IMR-90 (cell line): ENCODE measurements around the gene ACOXL. TPM values are rescaled to one million over a fixed set of nuclear protein-coding genes. Genes with fewer than 3 reads are reported as not detected.

ENCODE experiments used
- ATAC-seq: fragments of 200-7000 bp; cut with Tn5 transposase; 2 replicates; pipeline ENCODE4 v1.9.1; 2020; ENCODE audit warnings: low read depth, mild to moderate bottlenecking, moderate library complexity
- BruUV-seq: library from RNA; stranded (reverse); fragments of 400-500 nt; replicated peaks from 2 replicates; lab custom pipeline; 2021; lab: Mats Ljungman, UMichigan
- CTCF ChIA-PET: fragments of 300-600 bp; formaldehyde crosslinking; extraction: SDS; loops from one replicate; lab custom pipeline; 2021; ENCODE audit warnings: antibody characterized with exemption; lab: Yijun Ruan, JAX
- POLR2A ChIA-PET: fragments of 300-600 bp; sonication (Branson Sonifier 250); formaldehyde crosslinking; loops from one replicate; lab custom pipeline; 2022; ENCODE audit warnings: antibody characterized with exemption; ENCODE audit not compliant: unreplicated experiment; lab: Charles Lee
- DNase-seq: peaks from one replicate; pipeline ENCODE4 v3.0.0; 2013
- H2AFZ ChIP-seq: replicated peaks from 2 replicates; pipeline ENCODE3; 2013; ENCODE audit warnings: low read length, mild to moderate bottlenecking; ENCODE audit not compliant: poor library complexity
- H2AK5ac ChIP-seq: 2 replicates; pipeline ENCODE4 v1.6.1; 2013; ENCODE audit warnings: low read depth, low read length, inconsistent platforms
- H2AK9ac ChIP-seq: replicated peaks from 2 replicates; pipeline ENCODE3; 2013; ENCODE audit warnings: mild to moderate bottlenecking, low read depth, low read length, moderate library complexity; ENCODE audit not compliant: poor library complexity
- H2BK120ac ChIP-seq: 2 replicates; pipeline ENCODE4 v1.6.1; 2013; ENCODE audit warnings: low read depth, low read length, inconsistent platforms
- H2BK15ac ChIP-seq: 3 replicates; pipeline ENCODE4 v1.6.1; 2013; ENCODE audit warnings: low read depth, low read length, inconsistent platforms
- H2BK20ac ChIP-seq: 2 replicates; pipeline ENCODE4 v1.6.1; 2013; ENCODE audit warnings: low read depth, mild to moderate bottlenecking, inconsistent platforms, low read length, moderate library complexity
- H2BK5ac ChIP-seq: 2 replicates; pipeline ENCODE4 v1.6.1; 2013; ENCODE audit warnings: mild to moderate bottlenecking, low read depth, low read length, inconsistent platforms; ENCODE audit not compliant: poor library complexity, severe bottlenecking
- H3K14ac ChIP-seq: replicated peaks from 2 replicates; pipeline ENCODE4 v1.6.1; 2013; ENCODE audit warnings: low read depth, low read length, inconsistent platforms
- H3K18ac ChIP-seq: 2 replicates; pipeline ENCODE4 v1.6.1; 2013; ENCODE audit warnings: low read depth, low read length, control low read depth
- H3K23ac ChIP-seq: 2 replicates; pipeline ENCODE4 v1.6.1; 2013; ENCODE audit warnings: low read depth, low read length, inconsistent platforms
- H3K27ac ChIP-seq: 2 replicates; pipeline ENCODE4 v1.5.1; 2013; ENCODE audit warnings: mild to moderate bottlenecking, control low read depth, low read length; ENCODE audit not compliant: insufficient read depth
- H3K27me3 ChIP-seq: 2 replicates; pipeline ENCODE4 v1.6.1; 2013; ENCODE audit warnings: low read length; ENCODE audit not compliant: control insufficient read depth, insufficient read depth
- H3K36me3 ChIP-seq: 2 replicates; pipeline ENCODE4 v1.6.1; 2013; ENCODE audit warnings: low read length, mixed read lengths; ENCODE audit not compliant: control insufficient read depth, insufficient read depth
- H3K4ac ChIP-seq: 2 replicates; pipeline ENCODE4 v1.6.1; 2013; ENCODE audit warnings: low read depth, low read length, inconsistent platforms
- H3K4me1 ChIP-seq: 2 replicates; pipeline ENCODE4 v1.6.1; 2013; ENCODE audit warnings: low read length, mixed read lengths; ENCODE audit not compliant: control insufficient read depth, insufficient read depth
- H3K4me2 ChIP-seq: 2 replicates; pipeline ENCODE4 v1.6.1; 2013; ENCODE audit warnings: low read depth, mild to moderate bottlenecking, control low read depth, low read length, moderate library complexity
- H3K4me3 ChIP-seq: 2 replicates; pipeline ENCODE4 v1.5.1; 2013; ENCODE audit warnings: low read depth, mild to moderate bottlenecking, control low read depth, low read length, moderate library complexity; ENCODE audit not compliant: insufficient read depth
- H3K56ac ChIP-seq: 2 replicates; pipeline ENCODE4 v1.6.1; 2013; ENCODE audit warnings: low read length, inconsistent platforms; ENCODE audit not compliant: insufficient read depth; ENCODE audit errors: extremely low read depth
- H3K79me1 ChIP-seq, 2 experiments: 2 replicates each; pipeline ENCODE4 v1.6.1; 2013; ENCODE audit warnings: low read length in 2 of 2, inconsistent platforms in 1 of 2, low read depth in 1 of 2
- H3K9ac ChIP-seq: 2 replicates; pipeline ENCODE4 v1.6.1; 2013; ENCODE audit warnings: low read depth, low read length, control low read depth
- H3K9me1 ChIP-seq: 2 replicates; pipeline ENCODE4 v1.6.1; 2013; ENCODE audit warnings: low read length, inconsistent platforms; ENCODE audit not compliant: insufficient read depth
- H3K9me3 ChIP-seq: 2 replicates; pipeline ENCODE4 v1.6.1; 2013; ENCODE audit warnings: low read length; ENCODE audit not compliant: control insufficient read depth, insufficient read depth
- H4K20me1 ChIP-seq: 2 replicates; pipeline ENCODE4 v1.6.1; 2013; ENCODE audit warnings: low read length, inconsistent platforms; ENCODE audit not compliant: insufficient read depth
- H4K5ac ChIP-seq: 2 replicates; pipeline ENCODE4 v1.6.1; 2013; ENCODE audit warnings: mild to moderate bottlenecking, low read depth, low read length, control low read depth
- H4K8ac ChIP-seq, 2 experiments: 2 replicates each; pipeline ENCODE4 v1.6.1; 2013; ENCODE audit warnings: low read depth in 2 of 2, low read length in 2 of 2, control low read depth in 1 of 2, inconsistent platforms in 1 of 2
- H4K91ac ChIP-seq: 2 replicates; pipeline ENCODE4 v1.6.1; 2013; ENCODE audit warnings: low read depth, low read length, inconsistent platforms; ENCODE audit not compliant: insufficient read depth
- BHLHE40 ChIP-seq: fragments of 150-350 bp; IDR thresholded peaks from 2 replicates; pipeline ENCODE4 v1.6.1; 2016; ENCODE audit warnings: mild to moderate bottlenecking, low read depth, low read length
- USF2 ChIP-seq: fragments of 150-350 bp; IDR thresholded peaks from 2 replicates; pipeline ENCODE4 v1.6.1; 2017; ENCODE audit warnings: mild to moderate bottlenecking, antibody characterized with exemption, low read length, low read depth
- WGBS, 2 experiments: methylation state at CpG; one replicate each; pipeline versions ENCODE4 v1.1.5 to v1.1.7; 2013; ENCODE audit warnings: missing lambda C conversion rate in 2 of 2; ENCODE audit not compliant: insufficient read length in 1 of 2; ENCODE audit errors: extremely low coverage in 2 of 2; 5-methylcytosine and 5-hydroxymethylcytosine counted together
- dilution Hi-C: fragments of 300-500 bp; cut with HindIII; formaldehyde crosslinking; loops from one replicate; pipeline ENCODE4 v1.14.3; 2018; ENCODE audit warnings: low sequenced_read_pairs; ENCODE audit not compliant: unreplicated experiment
- in situ Hi-C: fragments of 300-500 bp; cut with MboI; formaldehyde crosslinking; loops from 3 replicates; pipeline ENCODE4 v1.14.3; 2019; ENCODE audit warnings: low sequenced_read_pairs, inconsistent platforms, mixed read lengths
- intact Hi-C: fragments of 100-400 bp; cut with micrococcal nuclease; formaldehyde crosslinking; loops from 2 replicates; pipeline ENCODE4 v1.10.0; 2022
- polyA plus RNA-seq, 3 experiments: library from polyadenylated mRNA; depleted of rRNA; stranded (reverse); fragments of >200 nt; gene quantifications; 2 replicates each; pipeline ENCODE4 v1.2.3, GENCODE V29; 2012; ENCODE audit warnings: low replicate concordance in 1 of 3
- total RNA-seq: library from RNA; depleted of rRNA; stranded (reverse); fragments of >200 nt; gene quantifications from 2 replicates; pipeline ENCODE4 v1.2.3, GENCODE V29; 2012

ACOXL gene
- total and polyA plus RNA-seq, 2 of the 4 experiments (the other 2 are of a cell fraction) = not detected

- dilution Hi-C loops = no loop called here
- Histone ChIP-seq H2BK20ac (no peak overlapping the region), H3K4me2 (no peak overlapping the region), H3K4me3 (no peak overlapping the region), H3K27ac (no peak overlapping the region), H3K27me3 (peaks cover 17% of the 10 kb centered on the region), H4K20me1 (no peaks in the 10 kb centered on the region), H2BK120ac (no peak overlapping the region), H3K4me1 (no peaks in the 10 kb centered on the region), H2AK9ac (no peak overlapping the region), H2BK15ac (no peak overlapping the region), H3K9me3 (no peaks in the 10 kb centered on the region), H2BK5ac (no peak overlapping the region), H4K91ac (no peak overlapping the region), H3K9me1 (no peaks in the 10 kb centered on the region), H2AFZ (no peak overlapping the region), H2AK5ac (no peak overlapping the region), H3K18ac (no peak overlapping the region), H3K23ac (no peak overlapping the region), H3K36me3 (no peaks in the 10 kb centered on the region), H3K9ac (no peak overlapping the region), H3K4ac (no peak overlapping the region), H3K79me1 (no peaks in the 10 kb centered on the region), H3K14ac (no peak overlapping the region), H4K8ac (no peak overlapping the region), H3K56ac (no peak overlapping the region), H4K5ac (no peak overlapping the region)
- in situ Hi-C loops = no loop called here
- ChIA-PET CTCF (no interaction called here), POLR2A (no interaction called here)
- 100% methylated on average over 1 of the region's 4 CpGs; no CpG with 5 or more reads in 1 of the 2 experiments for WGBS, 2 experiments
- ATAC-seq (no peak), DNase-seq (no peak)
- intact Hi-C loops = no loop called here
- no TSS peak for BruUV-seq
- no peak for TF ChIP-seq USF2
- 0 out of 2 replicates have a peak, but pooled peaks have one; percentile 37 for TF ChIP-seq BHLHE40
These were observed 261.3 kb downstream of the ACOXL start for GRCh38 chr2:110993557-110994231.
